GM21737 (cell line): ENCODE data around the gene HSPA1L.

ENCODE experiments used
- ATAC-seq: cut with Tn5 transposase; IDR thresholded peaks from one replicate; pipeline ENCODE4 v1.9.1; 2021; ENCODE audit warnings: mild to moderate bottlenecking, moderate library complexity; ENCODE audit not compliant: unreplicated experiment

Gene HSPA1L

GRCh38 chr6:31784098-31784925 lies 30.8 kb downstream of the HSPA1L start:
- ATAC-seq = no peak

- no peak for ATAC-seq
These were observed 32.8 kb downstream of the HSPA1L start for GRCh38 chr6:31782126-31782855.

GRCh38 chr6:31781244-31782125 lies 33.6 kb downstream of the HSPA1L start:
- ATAC-seq = no peak

- ATAC-seq = no peak
These were observed 34.4 kb downstream of the HSPA1L start for GRCh38 chr6:31780507-31781243.

GRCh38 chr6:31779908-31780307 lies 35.2 kb downstream of the HSPA1L start:
- ATAC-seq = no peak

GRCh38 chr6:31778999-31779885 lies 35.8 kb downstream of the HSPA1L start:
- ATAC-seq = no peak

GRCh38 chr6:31778193-31778592 lies 36.9 kb downstream of the HSPA1L start:
- ATAC-seq = no peak

GRCh38 chr6:31777667-31778050 lies 37.4 kb downstream of the HSPA1L start:
- ATAC-seq = no peak

GRCh38 chr6:31776989-31777666 lies 38.0 kb downstream of the HSPA1L start, which contains the start of gene VWA7:
Gene VWA7 (minus strand): TSS chr6:31777328. CDS start chr6:31776779, 549 bp downstream.
- peak; percentile 65 for ATAC-seq

- ATAC-seq = no peak
These were observed 38.5 kb downstream of the HSPA1L start for GRCh38 chr6:31776485-31776988.

GRCh38 chr6:31775633-31776484 lies 39.2 kb downstream of the HSPA1L start:
- no peak for ATAC-seq

GRCh38 chr6:31775184-31775583 lies 39.9 kb downstream of the HSPA1L start:
- no peak for ATAC-seq

GRCh38 chr6:31771992-31772358 lies 43.1 kb downstream of the HSPA1L start:
- ATAC-seq = no peak

- no peak for ATAC-seq
These were observed 44.2 kb downstream of the HSPA1L start for GRCh38 chr6:31770860-31771259.

- ATAC-seq = no peak
These were observed 45.3 kb downstream of the HSPA1L start for GRCh38 chr6:31769684-31770371.

GRCh38 chr6:31768363-31769257 lies 46.5 kb downstream of the HSPA1L start:
- ATAC-seq = no peak
